OCI-M1 (cell line): ENCODE data around the gene CDC42SE2.
A peak's percentile ranks its signal among the peaks of the same experiment; 100 is the strongest.
"Not testable (repeated sequence)": the region's sequence is repeated elsewhere in the genome, so short reads cannot be mapped to it uniquely, and the experiment has no call there.

Experiments used
- DNase-seq: peaks from one replicate; lab custom pipeline; 2025; lab: John Stamatoyannopoulos, UW

CDC42SE2 gene

DNA sequence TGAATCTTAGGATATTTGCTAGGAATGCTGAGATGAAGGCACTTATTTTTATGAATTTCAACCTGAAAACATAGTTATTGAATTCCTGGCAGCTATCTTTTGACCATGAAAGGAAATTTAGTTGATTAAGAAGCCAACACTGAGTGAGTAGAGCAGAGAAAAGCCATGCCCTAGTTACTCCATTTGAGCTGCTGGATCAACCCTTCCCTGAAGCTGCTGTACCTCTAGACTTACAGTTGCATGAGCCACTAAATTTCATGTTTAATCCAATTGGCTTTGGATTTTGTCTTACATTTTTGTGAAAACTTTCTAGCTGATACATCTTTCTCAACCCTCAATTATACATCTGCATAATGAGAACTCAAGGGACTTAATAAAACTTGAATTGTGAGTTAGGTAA lies 54.6 kb downstream of the CDC42SE2 start:
- DNase-seq = no peak

DNA sequence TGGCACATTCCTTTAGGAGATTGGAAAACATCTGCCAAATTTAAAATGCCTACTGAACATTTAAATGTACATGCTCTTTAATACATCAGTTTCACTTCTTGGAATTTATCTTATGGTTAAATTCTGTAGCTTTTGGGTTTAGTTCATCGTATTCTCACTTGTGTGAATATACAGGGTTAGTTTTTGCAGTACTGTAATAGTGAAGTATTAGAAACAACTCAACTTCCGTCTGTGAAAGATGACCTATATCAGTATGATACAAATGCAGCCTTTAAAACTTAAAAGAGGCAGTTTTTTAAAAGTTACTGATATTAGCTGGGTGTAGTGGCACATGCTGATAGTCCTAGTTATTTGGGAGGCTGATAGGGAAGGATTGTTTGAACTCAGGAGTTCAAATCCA lies 57.2 kb downstream of the CDC42SE2 start:
- DNase-seq = no peak

DNA sequence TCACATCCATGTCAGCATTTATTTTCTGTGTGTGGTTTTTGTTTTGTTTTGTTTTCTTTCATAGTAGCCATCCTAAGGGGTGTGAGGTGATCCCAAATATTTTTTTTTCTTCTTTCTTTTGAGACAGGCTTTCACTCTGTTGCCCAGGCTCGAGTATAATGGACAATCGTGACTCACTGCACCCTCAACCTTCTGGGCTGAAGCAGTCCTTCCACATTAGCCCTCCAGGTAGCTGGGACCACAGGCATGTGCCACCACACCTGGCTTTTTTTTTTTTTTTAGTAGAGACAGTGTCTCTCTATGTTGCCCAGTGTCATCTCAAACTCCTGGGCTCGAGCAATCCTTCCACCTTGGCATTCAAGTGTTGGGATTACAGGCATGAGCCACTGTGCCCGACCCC lies 59.1 kb downstream of the CDC42SE2 start:
- no peak for DNase-seq

DNA sequence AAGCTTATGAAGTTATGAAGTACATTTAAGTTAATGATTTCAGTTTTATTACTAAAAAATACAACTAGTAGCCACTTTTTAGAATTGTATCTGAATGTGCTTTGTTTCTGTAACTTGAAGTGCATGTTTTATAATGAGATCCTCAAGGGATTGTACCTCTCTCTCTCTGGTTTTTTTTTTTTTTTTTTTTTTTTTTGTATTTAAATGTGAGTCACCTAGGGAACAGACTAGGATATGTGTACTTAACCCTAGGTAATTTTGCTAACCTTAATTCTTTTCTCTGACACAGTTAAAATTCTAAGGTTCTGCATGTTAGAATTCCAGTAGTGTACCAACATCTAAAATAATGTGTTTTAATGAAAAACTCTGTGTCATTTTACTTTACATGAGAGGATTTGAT lies 59.5 kb downstream of the CDC42SE2 start:
- no peak for DNase-seq

DNA sequence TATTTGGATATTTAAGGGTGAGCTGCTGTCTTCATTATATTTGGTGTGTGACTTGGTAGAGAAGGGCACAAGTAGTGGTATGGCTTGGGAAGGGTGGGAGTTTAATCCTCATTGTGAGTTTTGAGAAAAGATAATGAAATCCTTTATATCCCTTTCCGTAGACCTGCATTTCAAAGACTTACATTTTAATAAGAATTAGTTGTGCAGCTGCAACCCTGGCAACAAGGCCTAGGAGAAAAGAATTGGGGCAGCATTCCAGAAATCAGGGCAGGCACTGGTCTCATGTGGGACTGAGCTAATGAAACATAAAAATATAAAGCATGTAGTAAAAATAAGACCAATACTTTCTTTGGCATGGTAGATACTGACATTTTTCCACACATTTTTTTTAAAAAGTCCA lies 60.5 kb downstream of the CDC42SE2 start:
- no peak for DNase-seq

- DNase-seq = no peak
Measured at GRCh38 chr5:131328536-131329285, 64.9 kb downstream of the CDC42SE2 start.

- no peak for DNase-seq
Measured at GRCh38 chr5:131329286-131329560, 65.4 kb downstream of the CDC42SE2 start.

DNA sequence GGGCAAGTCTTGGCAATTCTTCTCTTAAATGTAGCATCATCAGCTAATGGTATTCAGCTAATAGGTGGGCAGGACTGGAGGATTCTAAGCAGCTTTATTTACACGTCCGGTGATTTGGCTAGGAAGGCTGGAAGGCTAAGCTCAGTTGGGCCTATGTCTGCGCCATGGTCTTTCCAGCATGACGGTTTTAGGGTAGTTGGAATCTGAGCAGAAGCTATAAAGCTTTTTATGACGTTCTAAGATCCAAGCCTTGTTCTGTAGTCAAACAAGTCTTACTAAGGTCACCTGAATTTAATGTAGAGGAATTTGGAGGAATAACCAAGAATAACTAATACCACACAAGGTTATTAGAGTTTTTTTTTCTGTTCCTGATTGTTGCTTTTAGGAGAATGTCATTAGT lies 66.2 kb downstream of the CDC42SE2 start:
- no peak for DNase-seq

- DNase-seq = not testable (repeated sequence)
Measured at GRCh38 chr5:131335756-131336155, 71.9 kb downstream of the CDC42SE2 start.

GRCh38 chr5:131336801-131337200 lies 72.9 kb downstream of the CDC42SE2 start:
- DNase-seq = not testable (repeated sequence)

DNA sequence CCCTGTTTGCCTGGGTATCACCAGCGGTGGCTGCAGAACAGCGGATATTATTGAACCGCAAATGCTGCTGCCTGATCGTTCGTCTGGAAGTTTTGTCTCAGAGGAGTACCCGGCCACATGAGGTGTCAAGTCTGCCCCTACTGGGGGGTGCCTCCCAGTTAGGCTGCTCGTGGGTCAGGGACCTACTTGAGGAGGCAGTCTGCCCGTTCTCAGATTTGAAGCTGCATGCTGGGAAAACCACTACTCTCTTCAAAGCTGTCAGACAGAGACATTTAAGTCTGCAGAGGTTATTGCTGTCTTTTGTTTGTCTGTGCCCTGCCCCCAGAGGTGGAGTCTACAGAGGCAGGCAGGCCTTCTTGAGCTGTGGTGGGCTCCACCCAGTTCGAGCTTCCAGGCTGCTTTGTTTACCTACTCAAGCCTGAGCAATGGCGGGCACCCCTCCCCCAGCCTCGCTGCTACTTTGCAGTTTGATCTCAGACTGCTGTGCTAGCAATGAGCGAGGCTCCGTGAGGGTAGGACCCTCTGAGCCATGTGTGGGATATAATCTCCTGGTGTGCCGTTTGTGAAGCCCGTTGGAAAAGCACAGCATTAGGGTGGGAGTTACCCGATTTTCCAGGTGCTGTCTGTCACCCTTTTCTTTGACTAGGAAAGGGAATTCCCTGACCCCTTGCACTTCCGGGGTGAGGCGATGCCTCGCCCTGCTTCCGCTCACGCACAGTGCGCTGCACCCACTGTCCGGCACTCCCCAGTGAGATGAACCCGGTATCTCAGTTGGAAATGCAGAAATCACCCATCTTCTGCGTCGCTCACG lies 73.6 kb downstream of the CDC42SE2 start:
- DNase-seq = not testable (repeated sequence)

DNA sequence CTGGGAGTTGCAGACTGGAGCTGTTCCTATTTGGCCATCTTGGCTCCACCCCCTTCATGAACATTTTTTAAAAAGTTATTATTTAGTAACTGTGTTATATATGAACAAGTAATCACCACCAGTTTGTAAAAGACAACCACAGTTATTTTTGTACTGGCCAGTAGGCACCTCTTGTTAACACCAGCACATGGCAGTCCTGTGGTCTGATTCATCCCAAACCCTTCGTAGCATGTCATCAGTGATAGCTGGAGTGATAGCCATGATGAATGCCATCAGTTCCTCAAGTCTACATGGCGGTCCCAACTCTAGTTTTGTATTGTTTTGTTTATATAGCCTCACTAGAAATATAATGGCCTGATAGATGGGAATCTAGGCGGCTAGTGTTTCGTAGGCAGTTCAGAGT lies 74.2 kb downstream of the CDC42SE2 start:
- no peak for DNase-seq

GRCh38 chr5:131344288-131344687 lies 80.4 kb downstream of the CDC42SE2 start:
- DNase-seq = not testable (repeated sequence)

- DNase-seq = not testable (repeated sequence)
Measured at GRCh38 chr5:131346204-131346603, 82.4 kb downstream of the CDC42SE2 start.

DNA sequence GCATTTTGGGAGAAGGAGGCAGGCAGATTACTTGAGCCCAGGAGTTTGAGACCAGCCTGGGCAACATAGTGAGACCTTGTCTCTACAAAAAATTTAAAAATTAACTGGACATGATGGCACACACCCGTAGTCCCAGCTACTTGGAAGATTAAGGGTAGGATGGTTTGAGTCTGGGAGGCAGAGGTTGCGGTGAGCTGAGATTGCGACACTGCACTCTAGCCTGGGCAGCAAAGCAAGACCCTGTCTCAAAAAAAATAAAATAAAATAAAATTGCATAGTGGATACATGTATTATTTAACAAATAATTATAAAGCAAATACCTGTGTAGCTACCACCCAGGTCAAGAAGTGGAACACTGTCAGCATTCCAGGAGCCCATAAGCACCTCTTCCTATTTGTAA lies 90.1 kb downstream of the CDC42SE2 start:
- no peak for DNase-seq

DNA sequence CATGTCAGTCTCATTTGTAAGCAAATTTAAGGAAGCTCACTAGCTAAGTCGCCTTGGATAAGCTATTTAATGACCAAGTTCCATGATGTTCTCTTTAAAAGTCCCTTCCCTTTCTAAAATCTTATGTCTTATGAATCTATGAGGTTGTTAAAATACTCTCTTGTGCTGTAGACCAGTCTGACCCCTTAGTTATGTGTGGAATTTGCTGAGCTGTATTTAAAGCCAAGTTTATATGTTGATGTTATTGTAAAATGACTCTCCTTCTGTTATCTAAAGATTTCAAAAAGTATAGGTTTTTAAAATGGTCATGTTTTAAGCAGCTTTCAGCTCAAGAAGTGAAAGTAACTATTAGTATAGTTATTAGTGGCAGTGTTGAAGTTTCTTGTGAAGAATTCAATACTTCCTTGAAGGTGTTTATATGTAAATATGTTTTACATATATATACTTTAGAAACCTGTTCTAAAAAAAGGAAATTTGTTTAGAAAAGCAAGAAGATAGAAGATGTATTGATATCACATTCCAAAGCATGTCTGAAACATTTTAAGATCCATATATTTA lies 92.2 kb downstream of the CDC42SE2 start:
- DNase-seq = peak; percentile 38

DNA sequence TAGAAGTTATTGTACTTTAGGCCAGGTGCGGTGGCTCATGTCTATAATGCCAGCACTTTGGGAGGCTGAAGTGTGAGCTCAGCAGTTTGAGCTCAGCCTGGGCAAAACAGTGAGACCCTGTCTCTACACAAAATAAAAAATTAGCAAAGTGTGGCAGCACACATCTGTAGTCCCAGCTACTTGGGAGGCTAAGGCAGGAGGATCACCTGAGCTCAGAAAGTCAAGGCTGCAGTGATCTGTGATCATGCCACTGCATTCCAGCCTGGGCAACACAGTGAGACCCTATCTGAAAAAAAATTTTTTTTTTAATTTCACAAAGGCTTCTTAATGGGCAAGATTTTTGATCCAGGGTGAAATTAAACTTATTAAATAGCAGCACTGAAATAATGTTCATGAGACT lies 92.8 kb downstream of the CDC42SE2 start:
- DNase-seq = no peak

- peak; percentile 78 for DNase-seq
Measured at GRCh38 chr5:131357739-131358561, 94.1 kb downstream of the CDC42SE2 start.

GRCh38 chr5:131361677-131362315 lies 97.9 kb downstream of the CDC42SE2 start:
- DNase-seq = no peak

DNA sequence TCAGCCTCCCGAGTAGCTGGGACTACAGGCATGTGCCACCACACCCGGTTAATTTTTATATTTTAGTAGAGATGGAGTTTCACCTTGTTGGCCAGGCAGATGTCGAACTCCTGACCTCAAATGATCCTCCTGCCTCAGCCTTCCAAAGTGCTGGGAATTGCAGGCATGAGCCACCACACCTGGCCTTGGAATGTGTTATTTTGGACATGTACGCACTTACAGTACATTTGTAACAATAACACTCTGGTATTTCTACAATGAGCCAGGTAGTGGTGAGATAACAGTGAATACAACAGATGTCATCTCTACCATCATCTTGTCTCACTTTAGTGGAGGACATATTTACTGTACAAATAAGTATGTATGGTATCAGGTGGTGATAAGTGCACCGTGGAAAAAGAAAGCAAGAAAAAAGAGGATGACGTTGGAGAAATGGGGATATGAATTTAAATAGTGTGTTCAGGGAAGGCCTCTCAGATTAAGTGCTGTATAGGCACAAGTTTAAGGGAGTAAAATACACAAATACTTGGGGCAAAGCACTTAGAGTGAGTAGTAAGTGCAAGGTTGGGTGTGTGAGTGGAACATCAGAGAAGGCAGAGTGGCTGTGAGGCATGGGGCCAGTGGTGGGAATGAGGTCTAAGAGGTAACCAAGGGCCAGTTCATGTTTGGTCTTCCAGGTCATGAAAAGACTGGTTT lies 100.1 kb downstream of the CDC42SE2 start:
- DNase-seq = no peak

GRCh38 chr5:131364507-131365050 lies 100.7 kb downstream of the CDC42SE2 start:
- DNase-seq = no peak
